OCI-LY7 (cell line): ENCODE results near the gene GDE1.

Experiments used
- CTCF ChIP-seq: fragments of 200-600 bp; sonication (generic); conservative IDR thresholded peaks from 2 replicates; pipeline ENCODE4 v1.5.1; 2014; ENCODE audit warnings: mild to moderate bottlenecking, antibody characterized with exemption, low read length, moderate library complexity, mixed read lengths
- EZH2phosphoT487 ChIP-seq: fragments of 200-600 bp; sonication (generic); IDR thresholded peaks from 2 replicates; pipeline ENCODE4 v1.6.1; 2018; ENCODE audit warnings: low read depth, borderline replicate concordance, mild to moderate bottlenecking, mixed run types, antibody characterized with exemption, low read length, moderate library complexity, mixed read lengths

- TF ChIP-seq CTCF: no peak
- TF ChIP-seq EZH2phosphoT487: no peak
Observed at GRCh38 chr16:19524616-19525384, 2.9 kb upstream of the GDE1 start.
